ENCODE results near the gene CCDC188.

CCDC188 gene

DNA sequence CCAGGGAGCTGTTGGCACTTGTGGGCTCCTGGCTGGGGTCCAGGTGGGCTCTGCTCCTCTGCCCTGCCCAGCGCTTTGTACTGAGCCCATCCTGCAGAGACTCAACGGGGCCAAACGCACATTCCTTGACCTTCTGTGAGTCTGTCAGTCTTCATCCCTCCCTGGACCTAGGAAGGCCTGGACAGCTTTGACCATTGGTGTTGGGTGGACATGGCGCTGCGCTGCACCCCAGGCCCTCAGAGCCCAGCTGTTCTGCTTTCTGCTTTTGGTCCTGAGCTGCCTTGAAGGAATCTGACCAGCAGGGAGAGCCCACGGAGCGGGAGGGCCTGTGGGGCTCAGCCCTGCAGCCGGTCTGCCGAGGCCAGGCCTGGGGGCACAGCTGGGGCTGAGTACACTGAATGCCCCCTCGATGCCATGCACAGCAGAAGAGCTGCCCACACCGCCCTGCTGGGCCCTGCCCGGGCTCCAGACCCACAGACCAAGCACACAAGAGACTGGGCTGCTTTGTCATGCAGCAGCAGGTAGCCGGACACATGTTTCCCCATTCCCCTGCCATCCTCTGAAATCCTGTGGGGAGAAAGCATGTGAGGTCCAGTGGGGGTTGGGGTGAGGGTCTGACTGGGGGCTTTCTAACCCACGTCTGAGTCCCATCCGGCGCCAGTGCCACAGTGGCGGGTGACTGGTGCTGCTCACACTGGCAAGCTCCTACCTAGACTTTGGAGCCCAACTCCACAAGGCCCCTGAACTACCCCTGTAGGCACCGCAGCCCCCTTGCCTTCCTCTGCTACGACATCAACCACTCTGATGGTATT lies 24.1 kb upstream of the CCDC188 start:
- Histone ChIP-seq H4K20me1 (ENCODE audit: insufficient read depth, low read length) (no peaks in the 10 kb centered on the region), H3K4me2 (ENCODE audit: low read length) (no peak overlapping the region), H3K36me3 (replicated peaks; ENCODE audit: low read depth, low read length) (no peaks in the 10 kb centered on the region), H3K4me3 (ENCODE audit: low read length) (no peak overlapping the region), H3K79me2 (ENCODE audit: low read length) (no peaks in the 10 kb centered on the region), H3K9ac (ENCODE audit: low read length) (no peak overlapping the region), H3K27ac (ENCODE audit: low read length) (no peak overlapping the region), H3K27me3 (ENCODE audit: low read depth, low read length) (peaks cover 8% of the 10 kb centered on the region; the same call in 1 of the 2 replicates), H3K4me1 (ENCODE audit: low read length) (no peaks in the 10 kb centered on the region), H3K9me3 (ENCODE audit: insufficient read depth, low read length) (no peaks in the 10 kb centered on the region), H2AFZ (ENCODE audit: low read depth, low read length) (no peak overlapping the region)
- TF ChIP-seq, protein P1, sequence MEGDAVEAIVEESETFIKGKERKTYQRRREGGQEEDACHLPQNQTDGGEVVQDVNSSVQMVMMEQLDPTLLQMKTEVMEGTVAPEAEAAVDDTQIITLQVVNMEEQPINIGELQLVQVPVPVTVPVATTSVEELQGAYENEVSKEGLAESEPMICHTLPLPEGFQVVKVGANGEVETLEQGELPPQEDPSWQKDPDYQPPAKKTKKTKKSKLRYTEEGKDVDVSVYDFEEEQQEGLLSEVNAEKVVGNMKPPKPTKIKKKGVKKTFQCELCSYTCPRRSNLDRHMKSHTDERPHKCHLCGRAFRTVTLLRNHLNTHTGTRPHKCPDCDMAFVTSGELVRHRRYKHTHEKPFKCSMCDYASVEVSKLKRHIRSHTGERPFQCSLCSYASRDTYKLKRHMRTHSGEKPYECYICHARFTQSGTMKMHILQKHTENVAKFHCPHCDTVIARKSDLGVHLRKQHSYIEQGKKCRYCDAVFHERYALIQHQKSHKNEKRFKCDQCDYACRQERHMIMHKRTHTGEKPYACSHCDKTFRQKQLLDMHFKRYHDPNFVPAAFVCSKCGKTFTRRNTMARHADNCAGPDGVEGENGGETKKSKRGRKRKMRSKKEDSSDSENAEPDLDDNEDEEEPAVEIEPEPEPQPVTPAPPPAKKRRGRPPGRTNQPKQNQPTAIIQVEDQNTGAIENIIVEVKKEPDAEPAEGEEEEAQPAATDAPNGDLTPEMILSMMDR (IDR thresholded peaks at IDR 0.05; ENCODE audit: low read depth, low read length) = no peak
- no peak for TF ChIP-seq EZH2phosphoT487 (IDR thresholded peaks at IDR 0.05; ENCODE audit: low read depth)

DNA sequence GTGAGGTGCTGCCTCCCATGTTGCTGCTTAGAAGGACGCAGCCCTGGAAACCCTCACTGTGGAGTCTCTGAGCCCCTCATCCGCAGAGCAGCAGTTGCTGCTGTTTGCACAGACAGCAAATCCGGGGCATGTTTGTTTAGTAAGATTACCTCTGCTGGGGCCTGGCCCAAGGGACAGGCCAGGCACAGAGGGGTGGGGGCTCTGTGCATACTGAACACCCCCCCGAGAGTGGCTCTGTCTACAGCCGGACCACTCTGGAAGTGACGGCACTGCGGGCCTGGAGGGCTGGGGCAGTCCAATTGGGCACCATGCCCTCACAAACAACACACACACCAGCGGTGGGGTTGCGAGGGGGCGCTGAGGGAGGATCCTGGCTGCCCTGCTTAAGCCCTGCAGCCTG lies 22.9 kb upstream of the CCDC188 start:
- H3K4me1 ChIP-seq (ENCODE audit: low read length) = no peaks in the 10 kb centered on the region
- H3K4me2 ChIP-seq (ENCODE audit: low read length) = no peak overlapping the region
- no peaks in the 10 kb centered on the region for H3K79me2 ChIP-seq (ENCODE audit: low read length)
- H2AFZ ChIP-seq (ENCODE audit: low read depth, low read length) = no peak overlapping the region
- H3K9ac ChIP-seq (ENCODE audit: low read length) = no peak overlapping the region
- no peaks in the 10 kb centered on the region for H3K9me3 ChIP-seq (ENCODE audit: insufficient read depth, low read length)
- no peak overlapping the region for H3K4me3 ChIP-seq (ENCODE audit: low read length)
- no peaks in the 10 kb centered on the region for H3K36me3 ChIP-seq (replicated peaks; ENCODE audit: low read depth, low read length)
- H4K20me1 ChIP-seq (ENCODE audit: insufficient read depth, low read length) = no peaks in the 10 kb centered on the region
- TF ChIP-seq, protein P1 (IDR thresholded peaks at IDR 0.05; ENCODE audit: low read depth, low read length) = no peak
- TF ChIP-seq EZH2phosphoT487 (IDR thresholded peaks at IDR 0.05; ENCODE audit: low read depth) = no peak
- H3K27me3 ChIP-seq (ENCODE audit: low read depth, low read length) = peaks cover 8% of the 10 kb centered on the region; the same call in 1 of the 2 replicates
- no peak overlapping the region for H3K27ac ChIP-seq (ENCODE audit: low read length)

DNA sequence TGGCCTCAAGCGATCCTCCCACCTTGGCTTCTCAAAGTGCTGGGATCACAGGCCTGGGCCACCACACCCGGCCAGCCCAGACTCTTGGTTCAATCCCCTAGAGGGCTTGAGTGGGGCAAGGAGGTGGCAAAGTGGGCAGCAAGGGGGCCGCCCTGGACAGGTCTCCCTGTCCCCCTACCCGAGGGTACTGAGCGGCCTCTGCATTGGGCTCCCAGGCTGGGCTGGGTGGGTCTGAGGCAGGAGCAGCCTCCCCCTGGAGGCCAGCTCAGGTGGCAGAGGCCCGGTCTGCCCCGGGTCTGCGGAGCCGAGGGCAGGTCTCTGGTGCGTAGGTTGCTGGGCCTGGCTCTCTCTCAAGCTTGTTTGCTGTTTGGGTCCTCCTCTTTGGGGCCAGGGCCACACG lies 22.4 kb upstream of the CCDC188 start:
- no peak overlapping the region for H3K9ac ChIP-seq (ENCODE audit: low read length)
- H3K27ac ChIP-seq (ENCODE audit: low read length) = no peak overlapping the region
- H2AFZ ChIP-seq (ENCODE audit: low read depth, low read length) = no peak overlapping the region
- no peak for TF ChIP-seq EZH2phosphoT487 (IDR thresholded peaks at IDR 0.05; ENCODE audit: low read depth)
- TF ChIP-seq, protein P1 (IDR thresholded peaks at IDR 0.05; ENCODE audit: low read depth, low read length) = no peak
- no peaks in the 10 kb centered on the region for H3K36me3 ChIP-seq (replicated peaks; ENCODE audit: low read depth, low read length)
- no peak overlapping the region for H3K4me3 ChIP-seq (ENCODE audit: low read length)
- no peaks in the 10 kb centered on the region for H3K9me3 ChIP-seq (ENCODE audit: insufficient read depth, low read length)
- no peak overlapping the region for H3K4me2 ChIP-seq (ENCODE audit: low read length)
- H3K79me2 ChIP-seq (ENCODE audit: low read length) = no peaks in the 10 kb centered on the region
- H3K4me1 ChIP-seq (ENCODE audit: low read length) = no peaks in the 10 kb centered on the region
- H3K27me3 ChIP-seq (ENCODE audit: low read depth, low read length) = peaks cover 8% of the 10 kb centered on the region; the same call in 1 of the 2 replicates
- H4K20me1 ChIP-seq (ENCODE audit: insufficient read depth, low read length) = no peaks in the 10 kb centered on the region

DNA sequence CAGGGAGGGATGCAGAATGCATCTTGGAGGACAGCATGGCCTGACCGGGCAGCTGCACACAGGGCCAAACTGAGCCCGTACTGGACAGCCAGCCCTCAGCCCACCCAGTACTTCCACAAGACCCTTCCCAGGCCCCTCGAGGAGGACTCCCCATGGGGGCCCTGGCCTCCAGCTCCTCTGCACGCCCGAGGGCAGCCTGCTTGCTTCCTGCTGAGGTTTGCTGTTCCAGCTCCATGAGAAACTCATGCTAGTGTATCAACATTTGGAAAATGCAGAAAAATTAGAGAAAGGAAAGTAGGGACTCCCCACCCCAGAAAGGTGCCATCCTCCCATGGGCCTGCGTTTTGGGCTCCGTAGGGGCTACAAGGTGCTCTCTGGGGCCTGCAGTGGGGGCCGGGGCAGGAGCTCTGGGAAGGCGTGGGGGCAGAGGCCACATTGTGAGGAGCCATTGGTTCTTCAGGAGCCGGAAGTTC lies 21.3 kb upstream of the CCDC188 start:
- no peak for TF ChIP-seq EZH2phosphoT487 (IDR thresholded peaks at IDR 0.05; ENCODE audit: low read depth)
- TF ChIP-seq, protein P1 (IDR thresholded peaks at IDR 0.05; ENCODE audit: low read depth, low read length) = no peak
- Histone ChIP-seq H3K36me3 (replicated peaks; ENCODE audit: low read depth, low read length) (no peaks in the 10 kb centered on the region), H3K4me1 (ENCODE audit: low read length) (no peaks in the 10 kb centered on the region), H3K27me3 (ENCODE audit: low read depth, low read length) (peaks cover 8% of the 10 kb centered on the region; the same call in 1 of the 2 replicates), H3K9me3 (ENCODE audit: insufficient read depth, low read length) (no peaks in the 10 kb centered on the region), H3K4me3 (ENCODE audit: low read length) (no peak overlapping the region), H3K27ac (ENCODE audit: low read length) (no peak overlapping the region), H3K9ac (ENCODE audit: low read length) (no peak overlapping the region), H2AFZ (ENCODE audit: low read depth, low read length) (no peak overlapping the region), H3K79me2 (ENCODE audit: low read length) (no peaks in the 10 kb centered on the region), H4K20me1 (ENCODE audit: insufficient read depth, low read length) (no peaks in the 10 kb centered on the region), H3K4me2 (ENCODE audit: low read length) (no peak overlapping the region)
